ENCODE data around the gene WFDC9.

GRCh38 chr20:45581702-45582101 lies 49.4 kb downstream of the WFDC9 start:
- TF ChIP-seq POLR2AphosphoS5 (IDR thresholded peaks at IDR 0.05; ENCODE audit: low read depth, low read length) (no peak), REST (IDR thresholded peaks at IDR 0.05; ENCODE audit: insufficient read depth in 1 of 2, low read depth in 2 of 2, low read length in 2 of 2) (no peak), TAF1 (IDR thresholded peaks at IDR 0.05; ENCODE audit: borderline replicate concordance, insufficient read depth, low read length) (no peak), FOXP2 (optimal IDR thresholded peaks at IDR 0.05; ENCODE audit: borderline replicate concordance, extremely low read depth, extremely low read length, insufficient read depth) (no peak), SIN3A (IDR thresholded peaks at IDR 0.05; ENCODE audit: borderline replicate concordance, insufficient read depth, low read length) (no peak)
